ENCODE measurements around the gene FDXR.
"Not testable (repeated sequence)": the region's sequence is repeated elsewhere in the genome, so short reads cannot be mapped to it uniquely, and the experiment has no call there.

The FDXR gene, protein sequence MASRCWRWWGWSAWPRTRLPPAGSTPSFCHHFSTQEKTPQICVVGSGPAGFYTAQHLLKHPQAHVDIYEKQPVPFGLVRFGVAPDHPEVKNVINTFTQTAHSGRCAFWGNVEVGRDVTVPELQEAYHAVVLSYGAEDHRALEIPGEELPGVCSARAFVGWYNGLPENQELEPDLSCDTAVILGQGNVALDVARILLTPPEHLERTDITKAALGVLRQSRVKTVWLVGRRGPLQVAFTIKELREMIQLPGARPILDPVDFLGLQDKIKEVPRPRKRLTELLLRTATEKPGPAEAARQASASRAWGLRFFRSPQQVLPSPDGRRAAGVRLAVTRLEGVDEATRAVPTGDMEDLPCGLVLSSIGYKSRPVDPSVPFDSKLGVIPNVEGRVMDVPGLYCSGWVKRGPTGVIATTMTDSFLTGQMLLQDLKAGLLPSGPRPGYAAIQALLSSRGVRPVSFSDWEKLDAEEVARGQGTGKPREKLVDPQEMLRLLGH

DNA sequence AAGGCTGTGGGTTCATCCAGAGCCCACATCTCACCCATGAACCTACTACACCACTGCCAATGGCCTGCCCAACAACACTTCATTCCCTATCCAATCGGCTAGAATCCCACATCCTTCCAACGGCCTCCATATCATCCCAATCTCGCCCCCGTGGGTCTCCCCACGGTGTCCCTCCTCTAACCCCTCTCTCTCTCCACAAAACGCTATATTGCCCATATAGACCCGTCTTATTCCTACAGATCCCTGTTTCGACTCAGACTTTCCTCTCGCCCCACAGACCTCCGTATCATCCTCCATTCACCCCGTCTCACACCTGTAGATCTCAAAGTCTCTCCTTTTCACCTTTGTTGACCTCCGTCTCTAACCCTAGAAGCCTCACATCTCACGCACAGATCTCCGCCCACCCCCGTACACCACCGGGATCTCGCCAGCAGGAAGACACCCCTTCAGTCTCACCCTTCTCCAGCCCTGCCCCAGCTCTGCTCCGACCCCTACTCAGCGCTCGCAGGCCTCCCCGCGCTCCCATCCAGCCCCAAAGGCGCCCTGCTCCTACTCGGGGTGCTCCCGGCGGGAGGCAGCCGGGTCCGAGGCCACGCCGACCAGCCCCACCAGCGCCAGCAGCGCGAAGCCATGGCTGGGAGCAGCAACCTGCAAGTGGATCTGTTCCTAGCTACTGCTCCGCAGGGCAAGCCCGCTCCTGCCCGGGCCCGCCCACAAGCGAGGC lies at the start of gene FDXR:
Gene FDXR (minus strand): TSS at position 682 of the 724 bp plus-strand sequence. CDS start 50 bp downstream, at position 632.
- H3K9me3 Mint-ChIP-seq, result no peaks in the 10 kb centered on the region
- intact Hi-C loops (cut with micrococcal nuclease), result loop anchor here (1.0 to 2.0 kb wide), 2 partner anchors 96 to 126 kb away; partner anchors contain the start of gene NAT9
- peak within 1 kb of the TSS; percentile 88 for H3K27ac Mint-ChIP-seq
- H3K36me3 Mint-ChIP-seq (ENCODE audit: low read depth), result no peaks in the 10 kb centered on the region
- H3K27me3 Mint-ChIP-seq, result peaks cover 22% of the 10 kb centered on the region
- H3K4me3 Mint-ChIP-seq, result peak within 1 kb of the TSS; percentile 84
- peaks cover 26% of the 10 kb centered on the region for H3K4me1 Mint-ChIP-seq (ENCODE audit: low read depth)

- intact Hi-C loops (cut with micrococcal nuclease), result no loop called here
- Mint-ChIP-seq H3K9me3 (no peaks in the 10 kb centered on the region), H3K36me3 (ENCODE audit: low read depth) (no peaks in the 10 kb centered on the region), H3K4me3 (no peak overlapping the region), H3K4me1 (ENCODE audit: low read depth) (peaks cover 42% of the 10 kb centered on the region), H3K27me3 (peaks cover 68% of the 10 kb centered on the region), H3K27ac (no peak overlapping the region)
These were observed 49.4 kb upstream of the FDXR start for GRCh38 chr17:74922172-74922571.

DNA sequence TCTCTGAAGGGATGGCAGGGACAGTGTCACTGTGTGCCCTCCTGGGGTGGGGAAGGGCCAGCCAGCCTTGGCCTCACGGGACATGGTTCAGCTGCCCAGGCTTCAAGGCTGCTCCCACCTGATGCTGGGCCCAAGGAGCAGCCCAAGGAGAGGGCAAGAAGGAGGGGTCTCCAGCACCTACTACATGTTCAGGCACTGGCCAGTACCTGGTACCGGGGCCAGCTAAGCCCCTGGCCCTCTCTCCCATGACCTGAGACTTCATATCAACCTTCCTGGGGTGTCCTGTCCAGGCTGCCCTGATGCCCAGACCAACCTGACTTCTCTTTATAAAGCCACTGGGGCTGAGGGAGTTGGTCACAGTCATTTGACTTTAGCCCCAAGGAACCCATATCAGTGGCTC lies 49.0 kb upstream of the FDXR start:
- Mint-ChIP-seq H3K27me3 (peaks cover 64% of the 10 kb centered on the region), H3K9me3 (no peaks in the 10 kb centered on the region), H3K36me3 (ENCODE audit: low read depth) (no peaks in the 10 kb centered on the region), H3K4me3 (no peak overlapping the region), H3K4me1 (ENCODE audit: low read depth) (peaks cover 46% of the 10 kb centered on the region), H3K27ac (no peak overlapping the region)
- intact Hi-C loops (cut with micrococcal nuclease), result no loop called here

DNA sequence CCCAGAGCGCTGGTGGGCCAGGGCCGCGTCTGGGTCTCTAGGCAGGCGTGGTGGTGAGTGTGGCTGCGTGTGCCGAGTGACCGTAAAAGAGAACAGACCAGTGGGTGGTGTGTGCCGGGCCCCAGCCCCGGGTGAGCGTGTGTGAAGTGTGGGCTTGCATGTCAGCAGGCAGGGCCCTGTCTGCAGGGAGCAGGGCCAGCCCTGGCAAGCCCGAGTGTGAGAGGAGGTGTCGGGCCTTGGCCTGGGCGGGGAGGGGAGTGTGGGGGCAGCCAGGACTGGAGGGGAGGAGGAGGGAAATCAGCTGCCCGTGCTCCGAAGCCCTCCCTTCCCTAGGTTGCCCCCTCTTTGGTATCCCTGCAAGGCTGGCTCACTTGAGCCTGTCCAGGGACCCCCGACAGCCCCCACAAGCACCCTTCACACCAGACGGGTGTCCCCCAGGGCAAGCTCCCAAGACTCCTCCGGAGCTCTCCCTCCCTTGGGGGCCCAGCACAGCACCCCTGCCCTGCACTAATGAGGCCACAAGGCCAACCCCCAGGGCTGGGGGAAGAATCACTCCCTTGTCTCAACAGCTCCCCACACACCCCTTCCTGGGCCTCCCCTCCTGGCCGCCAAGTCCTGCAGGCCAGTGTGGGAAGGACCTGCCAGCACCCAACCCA lies 48.4 kb upstream of the FDXR start:
- Mint-ChIP-seq H3K27ac (no peak overlapping the region), H3K27me3 (peaks cover 57% of the 10 kb centered on the region)

GRCh38 chr17:74920642-74921025 lies 47.8 kb upstream of the FDXR start:
- no peaks in the 10 kb centered on the region for H3K36me3 Mint-ChIP-seq (ENCODE audit: low read depth)
- intact Hi-C loops (cut with micrococcal nuclease), result no loop called here

More for the DNA sequence above, 48.4 kb upstream of the FDXR start:
- Mint-ChIP-seq H3K9me3 (no peaks in the 10 kb centered on the region), H3K4me1 (ENCODE audit: low read depth) (peaks cover 49% of the 10 kb centered on the region), H3K4me3 (no peak overlapping the region), H3K36me3 (ENCODE audit: low read depth) (no peaks in the 10 kb centered on the region)
- intact Hi-C loops (cut with micrococcal nuclease), result no loop called here

DNA sequence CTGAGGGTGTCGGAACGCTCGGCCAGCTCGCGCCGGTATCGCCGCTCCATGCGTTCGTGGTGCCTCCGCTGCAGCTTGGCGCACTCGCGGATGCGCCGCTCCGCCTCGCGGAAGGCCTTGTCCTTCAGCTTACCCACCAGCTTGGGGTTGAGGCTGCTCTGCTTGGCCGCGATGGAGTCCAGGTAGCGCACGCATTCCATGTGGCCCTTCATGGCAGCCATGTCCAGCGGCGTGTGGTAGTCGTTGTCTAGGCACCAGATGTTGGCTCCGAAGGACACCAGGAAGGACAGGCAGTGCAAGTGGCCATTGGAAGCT lies 47.5 kb upstream of the FDXR start:
- Mint-ChIP-seq H3K36me3 (ENCODE audit: low read depth) (no peaks in the 10 kb centered on the region), H3K27ac (no peak overlapping the region), H3K27me3 (peaks cover 49% of the 10 kb centered on the region), H3K4me3 (no peak overlapping the region), H3K9me3 (no peaks in the 10 kb centered on the region), H3K4me1 (ENCODE audit: low read depth) (peaks cover 45% of the 10 kb centered on the region)
- intact Hi-C loops (cut with micrococcal nuclease), result no loop called here

More at GRCh38 chr17:74920642-74921025, 47.8 kb upstream of the FDXR start:
- no peak overlapping the region for H3K27ac Mint-ChIP-seq
- peaks cover 49% of the 10 kb centered on the region for H3K4me1 Mint-ChIP-seq (ENCODE audit: low read depth)
- no peaks in the 10 kb centered on the region for H3K9me3 Mint-ChIP-seq
- no peak overlapping the region for H3K4me3 Mint-ChIP-seq
- H3K27me3 Mint-ChIP-seq, result peaks cover 52% of the 10 kb centered on the region

DNA sequence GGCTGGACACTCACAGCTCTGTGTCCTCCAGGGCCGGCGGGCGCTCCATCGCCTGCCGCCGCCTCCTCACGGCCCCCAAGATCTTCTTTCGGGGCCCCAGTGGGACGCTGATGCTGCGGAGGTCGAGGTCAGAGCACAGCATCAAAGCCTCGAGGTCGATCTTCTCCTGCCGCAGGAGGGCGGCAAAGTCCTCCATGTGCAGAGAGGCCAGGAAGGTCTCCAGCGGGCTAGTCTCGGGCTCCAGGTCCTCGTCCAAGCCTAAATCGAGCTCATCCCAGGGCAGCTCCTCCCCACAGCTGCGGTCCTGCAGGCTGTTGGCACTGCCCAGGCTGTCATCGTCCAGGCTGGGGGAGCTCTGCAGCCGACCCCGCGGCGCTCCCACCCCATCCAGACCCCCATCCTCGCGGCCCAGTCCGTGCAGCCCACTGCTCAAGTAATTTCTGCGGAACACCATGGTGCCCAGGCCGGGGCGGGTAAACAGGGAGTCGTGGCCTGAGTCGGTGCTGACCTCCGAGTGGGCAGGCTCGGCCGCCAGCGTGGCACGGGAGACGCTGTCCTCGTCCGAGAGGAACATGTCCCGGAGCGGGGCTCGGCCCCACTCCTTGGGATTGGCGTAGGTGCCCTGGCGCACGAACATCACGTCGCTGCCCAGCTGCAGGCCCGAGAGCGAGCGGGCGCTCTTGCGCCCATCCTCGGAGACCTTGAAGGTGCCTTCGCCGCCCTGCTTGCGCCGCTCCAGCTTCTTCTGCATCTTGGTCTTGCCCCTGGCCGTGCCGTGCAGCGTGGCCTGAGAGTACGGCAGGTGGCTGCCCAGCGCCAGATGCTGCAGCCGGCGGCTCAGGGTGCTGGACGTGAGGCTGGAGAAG lies 46.9 kb upstream of the FDXR start:
- peaks cover 48% of the 10 kb centered on the region for H3K27me3 Mint-ChIP-seq
- H3K9me3 Mint-ChIP-seq, result no peaks in the 10 kb centered on the region
- H3K4me3 Mint-ChIP-seq, result no peak overlapping the region
- H3K27ac Mint-ChIP-seq, result no peak overlapping the region
- H3K4me1 Mint-ChIP-seq (ENCODE audit: low read depth), result peaks cover 39% of the 10 kb centered on the region
- no peaks in the 10 kb centered on the region for H3K36me3 Mint-ChIP-seq (ENCODE audit: low read depth)
- intact Hi-C loops (cut with micrococcal nuclease), result no loop called here

GRCh38 chr17:74918906-74919305 lies 46.1 kb upstream of the FDXR start:
- intact Hi-C loops (cut with micrococcal nuclease), result no loop called here
- no peaks in the 10 kb centered on the region for H3K36me3 Mint-ChIP-seq (ENCODE audit: low read depth)
- H3K27me3 Mint-ChIP-seq, result peaks cover 48% of the 10 kb centered on the region
- H3K4me3 Mint-ChIP-seq, result no peak overlapping the region
- peaks cover 2% of the 10 kb centered on the region for H3K9me3 Mint-ChIP-seq
- H3K4me1 Mint-ChIP-seq (ENCODE audit: low read depth), result peaks cover 32% of the 10 kb centered on the region
- no peak overlapping the region for H3K27ac Mint-ChIP-seq

- peaks cover 6% of the 10 kb centered on the region for H3K9me3 Mint-ChIP-seq
- intact Hi-C loops (cut with micrococcal nuclease), result no loop called here
- peak overlapping the region; percentile 46 for H3K27ac Mint-ChIP-seq
- H3K36me3 Mint-ChIP-seq (ENCODE audit: low read depth), result no peaks in the 10 kb centered on the region
- no peak overlapping the region for H3K4me3 Mint-ChIP-seq
- H3K4me1 Mint-ChIP-seq (ENCODE audit: low read depth), result peaks cover 20% of the 10 kb centered on the region
- peaks cover 39% of the 10 kb centered on the region for H3K27me3 Mint-ChIP-seq
These were observed 44.6 kb upstream of the FDXR start for GRCh38 chr17:74917430-74917829.

DNA sequence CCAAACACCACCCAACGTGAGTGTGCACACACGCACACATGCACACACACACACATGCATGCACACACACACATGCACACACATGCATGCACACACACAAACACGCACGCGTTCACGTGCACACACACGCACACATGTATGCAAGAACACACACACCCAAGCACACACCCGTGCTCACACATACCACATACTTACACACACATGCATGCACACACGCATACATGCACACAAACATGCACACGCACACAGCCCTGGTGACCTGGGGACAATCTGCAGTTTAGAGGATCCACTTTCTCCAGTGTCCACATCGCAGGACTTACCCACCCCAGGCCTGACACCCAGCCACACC lies 44.0 kb upstream of the FDXR start:
- peaks cover 18% of the 10 kb centered on the region for H3K4me1 Mint-ChIP-seq (ENCODE audit: low read depth)
- H3K27ac Mint-ChIP-seq, result peak overlapping the region; percentile 46
- no peaks in the 10 kb centered on the region for H3K36me3 Mint-ChIP-seq (ENCODE audit: low read depth)
- peaks cover 6% of the 10 kb centered on the region for H3K9me3 Mint-ChIP-seq
- no peak overlapping the region for H3K4me3 Mint-ChIP-seq
- intact Hi-C loops (cut with micrococcal nuclease), result no loop called here
- H3K27me3 Mint-ChIP-seq, result peaks cover 36% of the 10 kb centered on the region

DNA sequence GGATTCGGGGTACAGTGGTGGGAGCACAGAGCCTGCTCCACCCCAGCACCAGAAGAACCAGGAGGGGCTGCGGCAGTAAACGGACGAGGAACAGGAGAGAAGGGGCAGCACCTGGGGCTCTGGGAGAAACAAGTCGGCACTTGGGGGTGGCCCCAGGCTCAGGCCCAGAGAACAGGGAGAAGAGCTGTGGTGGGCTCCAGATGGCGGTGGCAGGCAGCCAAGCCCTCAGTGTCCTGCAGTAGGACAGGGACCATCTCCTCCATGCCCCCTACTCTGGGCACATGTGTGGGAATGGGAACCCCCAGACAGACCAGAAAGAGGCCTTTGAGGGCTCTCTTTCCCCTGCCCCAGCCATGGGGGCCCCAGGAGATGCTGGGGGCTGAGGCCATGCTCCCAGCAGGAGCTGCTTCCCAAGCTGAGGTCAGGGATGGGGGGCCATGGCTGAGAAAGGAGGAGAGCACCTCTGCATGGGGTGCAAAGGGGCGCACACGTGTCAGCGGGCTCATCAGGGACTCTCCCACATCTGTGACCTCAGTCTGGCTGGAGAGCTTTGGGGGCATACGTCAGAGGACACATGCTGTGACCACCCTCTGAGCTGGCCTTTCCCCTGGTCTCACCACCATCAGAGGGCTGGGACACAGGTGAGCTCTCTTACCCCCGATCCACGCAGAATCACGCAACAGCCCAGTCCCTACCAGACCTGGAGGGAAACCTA lies 43.5 kb upstream of the FDXR start:
- Mint-ChIP-seq H3K4me1 (ENCODE audit: low read depth) (peaks cover 18% of the 10 kb centered on the region), H3K4me3 (no peak overlapping the region), H3K27me3 (peaks cover 31% of the 10 kb centered on the region), H3K27ac (peak overlapping the region; percentile 46), H3K36me3 (ENCODE audit: low read depth) (no peaks in the 10 kb centered on the region), H3K9me3 (peaks cover 6% of the 10 kb centered on the region)
- intact Hi-C loops (cut with micrococcal nuclease), result no loop called here

DNA sequence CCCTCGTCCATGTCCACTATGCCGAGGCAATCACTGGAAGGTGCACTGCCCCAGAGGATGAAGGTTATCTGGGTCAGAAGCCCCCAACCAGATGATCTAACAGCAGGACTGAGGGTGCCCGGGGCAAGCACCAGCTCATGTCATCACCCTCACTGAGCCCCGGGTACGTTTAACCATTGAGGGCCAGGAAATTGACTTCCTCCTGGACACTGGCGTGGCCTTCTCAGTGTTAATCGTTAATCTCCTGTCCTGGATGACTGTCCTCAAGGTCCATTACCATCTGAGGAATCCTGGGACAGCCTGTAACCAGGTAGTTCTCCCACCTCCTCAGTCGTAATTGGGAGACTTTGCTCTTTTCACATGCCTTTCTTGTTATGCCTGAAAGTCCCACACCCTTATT lies 38.6 kb upstream of the FDXR start:
- H3K4me1 Mint-ChIP-seq (ENCODE audit: low read depth); intact Hi-C loops (cut with micrococcal nuclease); H3K27ac Mint-ChIP-seq; H3K9me3 Mint-ChIP-seq; H3K4me3 Mint-ChIP-seq; H3K36me3 Mint-ChIP-seq (ENCODE audit: low read depth): not testable (repeated sequence)
- peaks cover 28% of the 10 kb centered on the region for H3K27me3 Mint-ChIP-seq

GRCh38 chr17:74909097-74909496 lies 36.3 kb upstream of the FDXR start:
- H3K4me3 Mint-ChIP-seq; intact Hi-C loops (cut with micrococcal nuclease); H3K36me3 Mint-ChIP-seq (ENCODE audit: low read depth); H3K27ac Mint-ChIP-seq; H3K9me3 Mint-ChIP-seq; H3K4me1 Mint-ChIP-seq (ENCODE audit: low read depth): not testable (repeated sequence)
- H3K27me3 Mint-ChIP-seq, result peaks cover 28% of the 10 kb centered on the region
